ENCODE measurements around the gene DHX30.

- TF ChIP-seq SETDB1 (IDR thresholded peaks at IDR 0.05; ENCODE audit: low read length) (no peak), POLR2A (conservative IDR thresholded peaks at IDR 0.05) (no peak)
Measured at GRCh38 chr3:47896736-47897135, 93.8 kb downstream of the DHX30 start.
